Epithelial cell of proximal tubule (primary cell): ENCODE data around the gene CPEB4. TPM values are rescaled to one million over a fixed set of nuclear protein-coding genes. Genes with fewer than 3 reads are reported as not detected.

Experiments
- DNase-seq: peaks from one replicate; pipeline ENCODE4 v3.0.0-alpha.2; 2011; ENCODE audit warnings: low read depth
- H3K4me3 ChIP-seq: 2 replicates; pipeline ENCODE4 v1.5.1; 2011; ENCODE audit warnings: low read depth, mild to moderate bottlenecking, low read length
- total RNA-seq: library from RNA; depleted of rRNA; stranded (reverse); fragments of >200 nt; gene quantifications from 2 replicates; pipeline ENCODE4 v1.2.3, GENCODE V29; 2015
- TF ChIP-seq, protein P1 (sequence below): conservative IDR thresholded peaks from 2 replicates; pipeline ENCODE4 v1.5.1; 2012; ENCODE audit warnings: low read depth, mild to moderate bottlenecking, low read length

CPEB4 gene
- total RNA-seq, 1 donor from 2014 or later = 17.5 TPM

DNA sequence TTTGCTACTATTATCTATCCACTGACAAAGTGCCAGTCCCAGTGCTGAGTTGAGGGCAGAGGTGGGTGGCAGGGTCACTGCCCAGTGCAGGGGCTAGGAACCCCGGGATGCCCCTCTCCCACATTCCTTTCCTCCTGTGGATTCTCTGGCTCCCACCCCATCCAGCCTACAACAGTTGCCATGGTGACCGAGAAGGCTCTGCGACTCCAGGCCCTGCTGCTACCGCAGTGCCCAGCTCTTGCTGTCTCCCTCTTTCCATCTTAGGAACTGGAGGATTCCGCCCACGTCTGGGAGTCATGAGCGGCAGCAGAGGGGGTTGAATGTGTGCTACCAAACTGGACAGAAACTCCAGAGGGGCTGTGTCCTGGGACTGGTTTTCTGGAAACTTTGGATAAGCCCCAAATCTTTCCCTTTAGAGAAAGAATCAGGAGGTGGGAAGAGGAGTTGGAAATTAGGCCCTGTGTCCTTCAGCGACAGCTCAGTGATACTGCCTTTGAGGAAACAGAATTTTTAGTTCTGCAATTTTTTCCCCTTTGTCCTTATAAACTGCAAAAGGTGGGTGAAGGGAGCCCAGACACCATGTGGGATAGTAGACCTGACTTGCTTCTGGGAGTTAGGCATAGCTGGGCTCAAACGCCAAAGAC is 80.1 kb downstream of the CPEB4 start:
- DNase-seq = no peak
- TF ChIP-seq, protein P1, sequence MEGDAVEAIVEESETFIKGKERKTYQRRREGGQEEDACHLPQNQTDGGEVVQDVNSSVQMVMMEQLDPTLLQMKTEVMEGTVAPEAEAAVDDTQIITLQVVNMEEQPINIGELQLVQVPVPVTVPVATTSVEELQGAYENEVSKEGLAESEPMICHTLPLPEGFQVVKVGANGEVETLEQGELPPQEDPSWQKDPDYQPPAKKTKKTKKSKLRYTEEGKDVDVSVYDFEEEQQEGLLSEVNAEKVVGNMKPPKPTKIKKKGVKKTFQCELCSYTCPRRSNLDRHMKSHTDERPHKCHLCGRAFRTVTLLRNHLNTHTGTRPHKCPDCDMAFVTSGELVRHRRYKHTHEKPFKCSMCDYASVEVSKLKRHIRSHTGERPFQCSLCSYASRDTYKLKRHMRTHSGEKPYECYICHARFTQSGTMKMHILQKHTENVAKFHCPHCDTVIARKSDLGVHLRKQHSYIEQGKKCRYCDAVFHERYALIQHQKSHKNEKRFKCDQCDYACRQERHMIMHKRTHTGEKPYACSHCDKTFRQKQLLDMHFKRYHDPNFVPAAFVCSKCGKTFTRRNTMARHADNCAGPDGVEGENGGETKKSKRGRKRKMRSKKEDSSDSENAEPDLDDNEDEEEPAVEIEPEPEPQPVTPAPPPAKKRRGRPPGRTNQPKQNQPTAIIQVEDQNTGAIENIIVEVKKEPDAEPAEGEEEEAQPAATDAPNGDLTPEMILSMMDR = no peak
- no peak overlapping the region for H3K4me3 ChIP-seq

DNA sequence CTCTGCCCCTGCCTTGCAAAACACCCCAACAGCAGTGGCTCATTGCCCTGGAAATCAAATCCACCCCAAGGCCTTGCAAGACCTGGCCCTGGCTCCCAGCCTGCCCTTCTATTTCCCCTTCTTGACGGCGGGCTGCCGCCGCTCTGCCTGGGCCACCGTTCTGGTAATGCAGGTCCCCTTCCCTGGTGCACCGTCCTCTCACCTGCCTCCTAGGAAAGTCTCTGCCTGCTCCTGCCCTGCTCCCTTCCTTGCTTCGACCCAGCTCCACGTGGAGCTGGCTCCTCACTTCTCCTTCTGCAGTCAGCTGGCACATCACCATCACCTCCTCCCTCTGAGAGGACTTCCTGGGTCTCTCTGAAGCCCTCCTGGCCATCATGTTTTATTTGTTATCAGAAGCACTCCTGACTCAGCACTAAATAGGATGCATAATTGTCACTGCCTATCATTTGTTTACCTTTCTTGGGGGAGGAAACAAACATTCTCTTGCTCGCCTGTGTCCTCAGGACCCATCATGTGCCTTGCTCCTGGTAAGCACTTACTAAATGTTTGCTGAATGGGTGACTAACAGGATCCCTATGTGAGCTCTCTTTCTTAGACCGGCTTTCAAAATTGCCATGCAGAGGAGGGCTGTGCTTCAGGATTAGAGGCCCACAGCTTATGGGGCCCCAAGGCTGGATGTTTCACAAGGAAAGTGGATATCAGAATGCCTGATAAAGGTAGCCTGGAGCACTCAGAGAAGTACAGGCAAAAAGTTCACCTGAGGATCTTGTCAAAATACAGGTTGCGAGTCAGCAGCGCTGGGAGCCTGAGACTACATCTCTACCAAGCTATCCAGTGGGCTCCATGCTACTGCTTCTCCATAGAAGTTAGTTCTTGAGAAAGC is 81.3 kb downstream of the CPEB4 start:
- TF ChIP-seq, protein P1 = no peak
- no peak overlapping the region for H3K4me3 ChIP-seq
- no peak for DNase-seq

DNA sequence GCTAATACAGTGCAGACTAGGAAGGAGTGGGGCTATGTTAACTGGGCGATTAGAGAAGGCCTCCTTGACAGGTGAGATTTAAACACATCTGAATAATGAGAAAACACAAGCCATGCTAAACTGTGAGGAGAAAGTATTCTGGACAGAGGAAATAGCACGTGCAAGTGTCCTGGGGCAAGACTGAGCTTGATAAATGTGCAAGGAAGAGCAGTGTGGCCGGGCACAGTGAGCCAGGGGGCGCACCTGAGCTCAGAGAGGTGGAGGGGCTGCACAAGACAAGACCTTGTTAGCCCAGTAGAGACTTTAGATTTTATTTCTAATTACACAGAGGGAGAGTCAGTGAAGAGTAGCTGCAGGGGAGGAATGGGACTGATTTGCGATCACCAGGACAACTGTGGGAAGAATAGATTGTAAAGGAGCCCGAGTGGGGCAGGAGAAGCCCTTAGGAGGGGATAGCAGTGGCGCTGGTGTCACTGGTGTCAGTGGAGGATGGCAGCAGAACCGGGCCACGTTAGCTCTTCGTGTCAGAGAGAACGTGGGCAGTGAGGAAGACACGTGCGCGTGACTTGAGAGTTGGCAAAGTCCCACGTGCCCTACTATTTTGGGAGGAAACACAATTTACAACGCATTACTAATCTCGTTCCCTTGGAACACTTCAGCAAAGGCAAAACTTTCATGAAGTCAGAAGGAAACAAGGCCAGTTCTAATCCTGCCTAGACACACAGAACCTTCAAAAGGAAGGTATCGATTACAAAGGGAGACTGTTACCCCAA is 82.9 kb downstream of the CPEB4 start:
- no peak for DNase-seq
- no peak overlapping the region for H3K4me3 ChIP-seq
- TF ChIP-seq, protein P1 = peak; percentile 34

DNA sequence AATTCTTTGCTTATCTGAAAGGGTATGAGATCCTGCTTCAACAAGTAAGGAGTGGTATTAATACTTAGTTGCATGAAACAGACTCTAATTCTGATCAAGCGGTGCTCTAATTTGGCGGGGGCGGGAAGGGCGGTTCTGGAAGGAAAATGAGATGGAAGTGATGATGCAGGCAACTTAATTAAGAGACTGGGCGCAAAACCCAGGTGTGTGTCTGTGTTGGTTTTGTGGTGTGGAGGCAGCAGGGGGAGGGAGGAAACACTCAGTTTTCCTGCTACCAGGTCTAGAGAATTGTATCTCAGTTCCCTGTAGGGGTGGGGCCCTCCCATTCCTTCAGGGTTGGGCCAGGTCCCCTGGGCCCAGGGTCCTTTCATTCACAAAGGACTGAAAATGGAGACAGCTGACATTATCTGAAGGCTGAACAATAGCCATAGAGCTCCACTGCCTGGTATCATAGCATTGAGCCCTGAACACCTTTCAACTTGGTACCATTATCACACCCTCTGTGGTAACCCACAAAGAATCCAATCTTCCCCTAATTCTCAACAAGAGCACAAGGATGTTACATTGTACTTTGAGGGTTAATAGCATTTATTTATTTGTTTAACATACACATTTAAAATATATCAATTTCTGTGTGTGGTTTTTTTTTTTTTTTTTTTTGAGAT is 83.7 kb downstream of the CPEB4 start:
- no peak overlapping the region for H3K4me3 ChIP-seq
- no peak for DNase-seq
- TF ChIP-seq, protein P1 = no peak

DNA sequence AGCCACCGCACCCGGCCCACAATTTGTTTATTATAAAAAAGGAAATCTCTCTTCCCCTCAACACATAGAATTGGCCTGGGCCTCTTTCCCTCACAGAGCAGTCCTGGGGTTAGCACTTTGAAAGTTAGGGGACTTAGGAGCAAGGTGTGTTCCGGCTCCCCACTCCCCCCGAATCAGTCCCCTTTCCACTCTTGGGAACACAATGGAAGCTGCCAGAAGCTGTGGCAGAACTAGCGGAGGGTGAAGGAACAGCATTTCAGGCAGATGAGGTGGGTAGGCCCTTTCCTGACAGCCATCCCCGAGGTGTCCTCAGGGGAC is 84.4 kb downstream of the CPEB4 start:
- TF ChIP-seq, protein P1 = no peak
- no peak for DNase-seq
- peak overlapping the region; percentile 62 for H3K4me3 ChIP-seq

DNA sequence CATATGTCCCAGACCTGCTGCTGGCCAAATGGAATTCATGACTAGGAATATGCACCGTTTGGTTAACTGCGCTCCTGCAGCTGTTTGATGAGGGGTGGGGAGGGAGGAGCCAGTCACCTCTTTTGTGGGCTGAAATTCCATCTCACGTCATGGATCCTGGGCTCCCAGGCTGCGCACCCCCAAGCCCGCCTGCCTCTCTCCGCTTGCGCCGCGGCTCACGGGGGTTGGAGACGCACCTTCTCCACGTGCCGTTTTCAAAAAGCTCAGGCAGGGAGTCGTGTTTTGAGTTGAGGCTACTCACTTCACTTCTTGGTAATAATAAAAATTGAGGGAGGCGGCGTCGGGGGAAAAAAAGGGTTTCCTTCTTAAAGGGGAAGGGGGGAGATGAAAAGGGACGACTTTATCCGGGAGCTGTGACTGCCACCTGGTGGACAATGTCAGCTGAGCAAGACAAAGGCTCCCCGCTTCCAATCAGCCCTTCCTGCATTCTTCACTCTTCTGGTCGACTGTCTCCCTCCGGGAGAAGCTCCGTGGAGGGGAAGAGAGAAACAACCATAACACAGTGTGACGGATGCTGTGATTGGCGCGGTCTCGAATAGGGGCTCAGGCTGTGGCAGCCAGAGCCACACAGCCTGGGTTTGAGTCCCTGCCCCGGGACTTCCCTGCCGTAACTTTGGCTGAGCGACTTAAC is 84.9 kb downstream of the CPEB4 start:
- TF ChIP-seq, protein P1 = peak; percentile 93
- peak overlapping the region; percentile 62 for H3K4me3 ChIP-seq
- DNase-seq = no peak
